Activated effector memory CD4-positive, alpha-beta T cell treated with anti-CD3 and anti-CD28 coated beads, Interleukin-2, amount 50 U/mL, for 16 hours (primary cell): Measurements from ENCODE around the gene RBP5.

ENCODE experiments used
- DNase-seq: peaks from one replicate; pipeline ENCODE4 v3.0.0-alpha.2; 2020

Gene RBP5

GRCh38 chr12:7121324-7121723 lies 7.4 kb downstream of the RBP5 start:
- DNase-seq, result no peak

GRCh38 chr12:7120166-7120565 lies 8.5 kb downstream of the RBP5 start:
- DNase-seq, result no peak

- peak; percentile 22 for DNase-seq
These were observed 9.8 kb downstream of the RBP5 start for GRCh38 chr12:7118881-7119280.

- DNase-seq, result peak; percentile 25
These were observed 11.0 kb downstream of the RBP5 start for GRCh38 chr12:7117670-7118069.

- DNase-seq, result peak; percentile 50
These were observed 11.8 kb downstream of the RBP5 start for GRCh38 chr12:7116916-7117315.

GRCh38 chr12:7116196-7116595 lies 12.5 kb downstream of the RBP5 start:
- peak; percentile 10 for DNase-seq

- no peak for DNase-seq
These were observed 13.8 kb downstream of the RBP5 start for GRCh38 chr12:7114851-7115250.

- DNase-seq, result peak; percentile 60
These were observed 14.7 kb downstream of the RBP5 start for GRCh38 chr12:7114008-7114407.

GRCh38 chr12:7113389-7113871 lies 15.3 kb downstream of the RBP5 start:
- DNase-seq, result peak; percentile 73

GRCh38 chr12:7112041-7112440 lies 16.6 kb downstream of the RBP5 start:
- DNase-seq, result no peak

- DNase-seq, result no peak
These were observed 18.0 kb downstream of the RBP5 start for GRCh38 chr12:7110661-7111060.

- DNase-seq, result no peak
These were observed 19.1 kb downstream of the RBP5 start for GRCh38 chr12:7109572-7109920.

GRCh38 chr12:7108796-7109571 lies 19.7 kb downstream of the RBP5 start, which contains the start of gene C1RL:
C1RL (minus strand) TSS chr12:7109214; CDS start chr12:7109180, 34 bp downstream.
- peak; percentile 95 for DNase-seq

- DNase-seq, result peak; percentile 90
These were observed 20.5 kb downstream of the RBP5 start for GRCh38 chr12:7108003-7108795.

- DNase-seq, result no peak
These were observed 21.1 kb downstream of the RBP5 start for GRCh38 chr12:7107636-7108002.

- DNase-seq, result peak; percentile 48
These were observed 21.5 kb downstream of the RBP5 start for GRCh38 chr12:7107181-7107580.

- no peak for DNase-seq
These were observed 22.6 kb downstream of the RBP5 start for GRCh38 chr12:7106082-7106481.

GRCh38 chr12:7103837-7104584 lies 24.7 kb downstream of the RBP5 start:
- DNase-seq, result no peak

GRCh38 chr12:7102582-7102981 lies 26.1 kb downstream of the RBP5 start:
- no peak for DNase-seq

- peak; percentile 38 for DNase-seq
These were observed 27.0 kb downstream of the RBP5 start for GRCh38 chr12:7101694-7102131.

GRCh38 chr12:7101047-7101693 lies 27.5 kb downstream of the RBP5 start:
- DNase-seq, result peak; percentile 19

- peak; percentile 1 for DNase-seq
These were observed 28.4 kb downstream of the RBP5 start for GRCh38 chr12:7100239-7100638.
